Gastroesophageal sphincter (tissue), 4 donors: ENCODE data around the gene HOXA11. TPM values are rescaled to one million over a fixed set of nuclear protein-coding genes. Genes with fewer than 3 reads are reported as not detected.

ENCODE experiments used
- ATAC-seq: fragments of 150-250 bp; one replicate; pipeline ENCODE4 v1.9.1; 2016; ENCODE audit warnings: mild to moderate bottlenecking, moderate library complexity
- H3K27ac ChIP-seq, 4 donors: fragments of 200-600 bp; sonication (generic) in 3 of 4; 1 replicate in 3 of 4; 2 replicates in 1 of 4; pipeline ENCODE4 v1.5.1; 2016 to 2019
- H3K27me3 ChIP-seq: fragments of 200-600 bp; sonication (generic); one replicate; pipeline ENCODE4 v1.5.1; 2019
- H3K36me3 ChIP-seq, 2 donors: fragments of 200-600 bp; sonication (generic); one replicate each; pipeline ENCODE4 v1.5.1; 2019; ENCODE audit warnings: control low read depth in 1 of 2
- H3K4me1 ChIP-seq, 3 donors: fragments of 200-600 bp; sonication (generic); 1 replicate in 2 of 3; 2 replicates in 1 of 3; pipeline ENCODE4 v1.5.1; 2016 to 2019; ENCODE audit warnings: control low read depth in 2 of 3
- H3K4me3 ChIP-seq, 2 donors: fragments of 200-600 bp; sonication (generic); one replicate each; pipeline ENCODE4 v1.5.1; 2019; ENCODE audit warnings: mild to moderate bottlenecking in 1 of 2, moderate library complexity in 1 of 2
- H3K9me3 ChIP-seq, 3 donors: fragments of 200-600 bp; sonication (generic); one replicate each; pipeline ENCODE4 v1.5.1; 2017 to 2019; ENCODE audit warnings: control low read depth in 2 of 3
- CTCF ChIP-seq, 4 experiments: fragments of 200-600 bp in 2 of 4; fragments of 450-650 bp in 2 of 4; sonication (generic) in 1 of 4; IDR thresholded peaks; one replicate each; pipeline ENCODE4 v1.5.1; 2017 to 2019; ENCODE audit warnings: antibody characterized with exemption in 4 of 4, mild to moderate bottlenecking in 2 of 4, moderate library complexity in 2 of 4
- EP300 ChIP-seq: sonication (generic); formaldehyde crosslinking; IDR thresholded peaks from one replicate; pipeline ENCODE4 v1.6.1; 2017; ENCODE audit warnings: antibody characterized with exemption, mild to moderate bottlenecking
- POLR2A ChIP-seq, 2 donors: fragments of 450-650 bp; IDR thresholded peaks; one replicate each; pipeline ENCODE4 v1.6.1; 2017; ENCODE audit warnings: antibody characterized with exemption in 2 of 2, mild to moderate bottlenecking in 2 of 2, moderate library complexity in 1 of 2
- POLR2AphosphoS5 ChIP-seq: sonication (generic); formaldehyde crosslinking; IDR thresholded peaks from one replicate; pipeline ENCODE4 v1.6.1; 2017; ENCODE audit warnings: antibody characterized with exemption
- WGBS, 2 donors: methylation state at CpG; one replicate each; pipeline ENCODE4 v1.1.5; 2018; ENCODE audit warnings: low coverage in 1 of 2; 5-methylcytosine and 5-hydroxymethylcytosine counted together
- total RNA-seq, 4 donors: library from RNA; depleted of rRNA; stranded (reverse); fragments of >200 nt; gene quantifications; one replicate each; pipeline ENCODE4 v1.1.0, GENCODE V29; 2016

Gene HOXA11
- total RNA-seq, 4 donors from 2014 or later: 0.12 TPM; not detected in 3

- 7 to 9% methylated on average over 17 to 21 of the region's 30 CpGs for WGBS, 2 donors
- TF ChIP-seq CTCF (IDR thresholded peaks at IDR 0.05): no peak
- TF ChIP-seq EP300: no peak
- no peak for TF ChIP-seq POLR2A (IDR thresholded peaks at IDR 0.05)
- TF ChIP-seq POLR2AphosphoS5: no peak
- Histone ChIP-seq H3K4me1 (peaks cover 0 to 39% (median 24%) of the 10 kb centered on the region in 3 donors), H3K36me3 (no peaks in the 10 kb centered on the region), H3K9me3 (no peaks in the 10 kb centered on the region), H3K4me3 (no peak overlapping the region), H3K27me3 (peaks cover 100% of the 10 kb centered on the region), H3K27ac (no peak overlapping the region)
- ATAC-seq: no peak
Observed at GRCh38 chr7:27171637-27172314, 13.3 kb downstream of the HOXA11 start.

GRCh38 chr7:27171325-27171636 is 13.8 kb downstream of the HOXA11 start:
- H3K4me1 ChIP-seq: peaks cover 0 to 44% (median 27%) of the 10 kb centered on the region in 3 donors
- H3K27ac ChIP-seq: no peak overlapping the region
- peaks cover 100% of the 10 kb centered on the region for H3K27me3 ChIP-seq

GRCh38 chr7:27170426-27171324 is 14.4 kb downstream of the HOXA11 start:
- no peak overlapping the region for H3K27ac ChIP-seq

More at GRCh38 chr7:27171325-27171636, 13.8 kb downstream of the HOXA11 start:
- WGBS, 2 donors: 0 to 17% methylated on average over 3 to 6 of the region's 8 CpGs
- Histone ChIP-seq H3K4me3 (no peak overlapping the region), H3K9me3 (peaks cover 0 to under 1% (median 0%) of the 10 kb centered on the region in 3 donors), H3K36me3 (no peaks in the 10 kb centered on the region)
- TF ChIP-seq POLR2A (IDR thresholded peaks at IDR 0.05) (no peak), CTCF (IDR thresholded peaks at IDR 0.05) (no peak), EP300 (no peak), POLR2AphosphoS5 (no peak)
- no peak for ATAC-seq

GRCh38 chr7:27169658-27170425 is 15.2 kb downstream of the HOXA11 start:
- Histone ChIP-seq H3K36me3 (no peaks in the 10 kb centered on the region), H3K27me3 (peaks cover 100% of the 10 kb centered on the region), H3K4me3 (no peak overlapping the region), H3K27ac (no peak overlapping the region), H3K9me3 (peaks cover 0 to 3% (median 0%) of the 10 kb centered on the region in 3 donors), H3K4me1 (peaks cover 0 to 58% (median 34%) of the 10 kb centered on the region in 3 donors)
- TF ChIP-seq POLR2AphosphoS5: no peak
- no peak for TF ChIP-seq EP300
- TF ChIP-seq POLR2A (IDR thresholded peaks at IDR 0.05): no peak
- no peak for TF ChIP-seq CTCF (IDR thresholded peaks at IDR 0.05)
- no peak for ATAC-seq
- WGBS, 2 donors: 0% methylated on average over 1 of the region's 46 CpGs; no CpG with 5 or more reads in 1 of the 2 donors

More at GRCh38 chr7:27170426-27171324, 14.4 kb downstream of the HOXA11 start:
- Histone ChIP-seq H3K27me3 (peaks cover 100% of the 10 kb centered on the region), H3K4me1 (peaks cover 0 to 50% (median 30%) of the 10 kb centered on the region in 3 donors), H3K36me3 (no peaks in the 10 kb centered on the region), H3K4me3 (no peak overlapping the region), H3K9me3 (peaks cover 0 to 3% (median 0%) of the 10 kb centered on the region in 3 donors)
- TF ChIP-seq POLR2A (IDR thresholded peaks at IDR 0.05): no peak
- 17 to 18% methylated on average over 7 to 11 of the region's 11 CpGs for WGBS, 2 donors
- ATAC-seq: no peak
